GM19397 (cell line): ENCODE data around the gene TMEM244.
"Not testable (repeated sequence)": the region's sequence is repeated elsewhere in the genome, so short reads cannot be mapped to it uniquely, and the experiment has no call there.

ENCODE experiments used
- ATAC-seq: cut with Tn5 transposase; IDR thresholded peaks from one replicate; pipeline ENCODE4 v1.9.1; 2021; ENCODE audit warnings: mild to moderate bottlenecking, moderate library complexity; ENCODE audit not compliant: unreplicated experiment

Gene TMEM244

DNA sequence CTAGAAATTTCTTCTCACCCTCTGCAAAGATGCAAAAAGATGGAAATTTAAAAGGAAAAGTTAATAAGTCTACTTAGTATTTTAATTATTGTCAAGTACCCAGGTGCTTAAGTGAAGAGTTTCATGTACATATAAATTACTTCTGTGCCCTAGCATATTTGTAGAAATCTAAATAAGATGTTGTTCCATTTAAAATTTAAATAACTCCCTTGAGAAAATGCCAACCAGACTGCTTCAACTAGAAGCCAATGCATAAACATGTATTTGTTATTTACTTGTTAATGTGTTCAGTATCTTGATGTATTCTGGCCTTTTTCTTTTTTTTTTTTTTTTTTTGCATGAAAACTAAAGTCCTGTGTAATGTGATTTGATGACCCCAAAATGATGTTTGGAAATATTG is 6.3 kb upstream of the TMEM244 start:
- ATAC-seq = no peak

DNA sequence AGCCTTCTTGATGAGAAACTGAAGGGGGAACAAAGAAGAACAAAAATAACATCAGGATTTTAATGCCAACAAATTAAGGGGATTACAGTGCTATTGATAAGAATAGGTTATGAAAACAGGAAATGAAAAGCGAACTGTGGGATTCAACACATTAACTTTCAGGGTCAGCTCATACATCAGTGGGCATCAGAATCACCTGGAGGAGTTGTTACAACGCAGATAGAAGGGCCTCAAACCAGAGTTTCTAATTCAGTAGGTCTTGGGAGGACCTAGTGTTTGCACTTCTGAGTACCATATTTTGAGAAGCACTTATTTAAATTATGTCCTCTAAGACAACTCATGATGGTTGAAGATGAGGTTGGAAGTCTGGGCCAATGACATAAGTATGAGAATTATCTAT is 5.6 kb upstream of the TMEM244 start:
- no peak for ATAC-seq

DNA sequence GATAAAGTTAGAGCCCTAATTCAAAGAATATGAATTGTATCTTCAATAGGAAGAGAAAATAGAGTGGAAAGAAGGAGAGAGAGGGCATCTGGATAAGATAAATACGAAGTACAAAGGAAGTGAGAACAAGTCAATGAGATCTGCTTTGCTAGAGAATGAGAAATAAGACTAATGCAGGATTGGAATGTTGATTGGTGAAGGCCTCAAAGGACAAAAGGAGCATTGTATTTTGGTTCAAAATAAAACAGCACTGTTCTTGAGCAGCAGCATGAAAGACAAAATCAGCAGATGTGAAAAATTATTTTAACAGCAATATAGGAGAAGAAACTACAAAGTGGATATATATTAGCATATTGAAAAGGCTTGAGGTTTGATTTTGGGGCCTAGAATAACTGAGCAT is 5.1 kb upstream of the TMEM244 start:
- no peak for ATAC-seq

DNA sequence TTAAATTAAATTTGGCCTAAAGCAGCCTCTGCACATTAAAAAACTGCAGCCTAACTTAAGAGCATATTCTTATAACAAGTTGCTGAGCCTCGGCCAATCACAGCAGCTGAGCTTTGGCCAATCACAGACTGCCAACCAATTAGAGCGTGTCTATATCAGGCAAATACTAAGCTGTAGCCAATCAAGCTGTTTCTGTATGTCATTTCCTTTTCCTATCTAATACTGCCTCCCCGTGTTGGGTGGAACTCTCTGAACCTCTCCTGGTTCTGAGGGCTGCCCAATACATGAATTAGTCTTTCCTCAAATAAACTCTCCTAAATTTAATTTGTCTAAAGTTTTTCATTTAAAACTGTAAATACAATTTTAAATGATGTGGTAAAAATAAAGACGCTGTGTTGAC is 3.9 kb upstream of the TMEM244 start:
- ATAC-seq = no peak

DNA sequence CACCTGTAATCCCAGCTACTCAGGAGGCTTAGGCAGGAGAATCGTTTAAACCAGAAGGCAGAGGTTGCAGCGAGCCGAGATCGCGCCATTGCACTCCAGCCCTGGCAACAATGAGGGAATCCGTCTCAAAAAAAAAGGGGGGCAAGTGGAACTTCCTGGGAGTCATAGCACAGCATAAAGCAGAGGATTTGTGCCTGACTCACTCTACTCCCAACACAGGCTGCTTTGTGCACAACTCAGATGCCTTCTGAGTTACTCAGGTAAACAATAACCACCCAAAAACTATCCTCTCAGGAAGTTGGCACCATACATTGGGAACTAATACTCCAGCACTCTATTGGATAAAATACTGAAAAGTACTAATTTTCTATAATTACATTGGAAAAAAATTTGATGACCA is 2.5 kb upstream of the TMEM244 start:
- ATAC-seq = no peak

DNA sequence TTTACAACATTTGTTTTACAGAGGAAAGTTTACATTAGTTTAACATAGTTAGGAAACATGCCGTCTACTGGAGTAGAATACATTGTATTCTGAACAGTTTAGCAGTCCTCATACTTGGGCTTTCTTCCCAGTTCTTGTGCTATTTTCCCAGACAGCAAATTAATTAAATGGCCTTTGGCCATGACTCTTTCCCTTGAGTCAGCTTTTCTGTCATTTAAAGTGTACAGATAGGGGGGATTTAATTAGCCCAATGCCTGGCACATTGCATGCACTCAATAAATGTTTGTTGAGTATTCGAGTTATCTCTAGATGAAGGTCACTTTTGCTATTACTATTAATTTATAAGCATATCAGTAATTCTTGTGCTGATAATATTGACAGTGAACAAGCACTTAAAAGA is 1.6 kb downstream of the TMEM244 start:
- ATAC-seq = no peak

DNA sequence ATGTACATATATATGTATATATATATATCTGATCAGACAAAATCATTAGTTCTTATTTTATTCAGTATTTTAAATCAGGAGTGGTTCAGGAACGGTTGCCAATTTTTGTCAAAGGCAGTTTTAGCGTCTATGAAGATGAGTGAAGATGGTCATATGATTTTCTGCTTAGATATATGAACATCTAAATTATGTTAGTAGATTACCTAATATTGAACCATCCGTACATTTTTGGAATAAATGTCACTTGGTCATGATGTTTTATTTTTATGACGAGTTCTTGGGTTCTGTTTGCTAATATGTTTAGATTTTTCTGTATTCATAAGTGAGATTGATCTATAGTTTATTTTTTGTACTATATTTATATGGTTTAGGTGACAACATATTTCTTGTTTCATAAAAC is 3.3 kb downstream of the TMEM244 start:
- ATAC-seq = no peak

DNA sequence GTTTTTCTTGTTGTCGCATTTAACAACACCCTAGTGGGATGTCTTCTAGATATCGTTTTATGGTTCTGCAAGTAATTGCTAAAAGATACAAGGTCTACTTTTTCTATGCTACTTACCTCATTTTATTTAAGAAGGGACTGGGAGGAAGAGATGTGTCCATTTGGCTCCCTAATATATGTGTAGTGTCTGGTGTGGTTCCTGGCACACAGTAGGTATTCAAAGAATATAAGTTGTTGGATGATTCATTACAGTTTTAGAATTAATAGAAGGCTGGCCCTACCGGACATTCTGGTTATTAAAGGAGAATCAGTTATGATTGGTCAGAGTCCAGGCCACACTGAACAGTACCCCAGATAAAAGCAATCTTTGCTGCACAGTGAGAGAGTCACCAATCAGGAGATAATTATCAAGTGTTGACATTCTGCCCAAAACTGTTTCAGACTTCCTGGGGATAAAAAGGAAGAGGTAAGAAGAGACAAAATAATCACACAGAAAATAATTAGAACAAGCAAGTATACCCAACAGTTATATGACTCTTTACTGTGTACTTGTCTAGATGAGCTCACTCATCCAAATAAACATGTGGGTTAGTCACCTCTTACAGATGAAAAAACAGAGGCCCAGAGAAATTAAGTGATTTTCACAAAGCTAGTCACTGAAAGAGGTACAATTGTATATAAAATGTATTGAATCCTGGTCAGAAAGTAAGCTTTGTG is 7.0 kb downstream of the TMEM244 start:
- ATAC-seq = no peak

DNA sequence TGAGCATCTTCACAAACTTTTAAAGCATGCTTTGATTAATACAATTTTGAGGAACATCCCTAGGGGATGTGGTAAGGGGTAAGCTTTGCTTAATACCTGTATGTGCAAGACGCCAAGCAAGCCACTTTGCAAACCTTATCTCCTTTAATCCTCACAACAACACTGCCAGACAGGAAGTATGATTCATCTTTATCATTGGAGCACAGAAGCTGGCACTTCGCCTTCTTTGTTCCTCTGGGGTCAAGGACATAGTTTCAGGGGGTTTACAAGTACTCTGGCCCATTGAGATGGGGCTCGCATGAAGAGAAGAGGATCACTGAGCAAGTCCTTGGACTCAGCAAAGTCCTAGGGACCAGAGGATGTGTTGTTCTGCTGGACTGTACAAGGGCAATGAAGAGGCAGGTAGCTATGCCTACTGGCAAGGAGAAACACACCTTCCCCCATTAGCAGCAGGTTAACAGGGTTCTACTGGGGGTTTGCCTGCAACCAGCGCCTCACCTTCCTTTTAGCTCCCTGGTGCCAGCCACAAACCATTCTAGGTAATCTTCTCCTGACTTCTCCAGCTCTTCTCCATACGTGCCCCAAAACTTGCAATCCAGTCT is 8.8 kb downstream of the TMEM244 start:
- no peak for ATAC-seq

DNA sequence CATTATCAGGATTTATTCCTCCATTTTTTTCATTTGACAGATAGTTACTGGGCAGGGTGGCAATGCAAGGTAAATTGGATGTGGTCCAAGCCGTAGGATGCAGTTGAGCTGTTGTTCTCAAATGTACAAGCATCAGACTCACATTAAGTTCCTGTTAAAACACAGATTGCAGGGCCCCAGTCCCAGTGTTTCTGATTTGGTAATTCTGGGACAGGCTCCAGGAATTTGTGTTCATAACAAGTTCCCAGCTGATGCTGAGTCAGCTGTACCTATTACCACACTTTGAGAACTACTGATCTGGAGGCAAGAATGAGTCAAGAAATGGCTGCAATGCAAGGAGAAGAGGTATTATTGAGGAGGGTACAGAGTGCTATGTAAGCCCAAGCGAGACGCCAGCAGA is 11.7 kb downstream of the TMEM244 start:
- ATAC-seq = no peak

DNA sequence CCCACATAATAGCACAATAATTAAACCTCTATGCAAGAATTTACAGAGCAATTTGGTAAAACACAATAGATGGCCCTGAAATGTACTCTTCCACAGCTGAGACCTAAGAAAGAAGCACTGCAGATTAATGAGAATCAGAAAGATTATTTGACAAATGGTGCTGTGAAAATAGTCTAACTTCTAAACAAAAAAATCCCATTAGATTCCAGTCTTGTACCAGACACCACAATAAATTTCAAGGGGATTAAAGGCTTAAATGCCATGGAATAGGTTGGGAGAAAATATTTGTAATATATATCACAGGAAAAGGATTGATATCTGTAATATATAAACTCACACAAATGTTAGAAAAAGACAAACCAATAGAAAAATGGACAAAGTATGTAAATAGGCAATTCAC is 14.4 kb downstream of the TMEM244 start:
- ATAC-seq = no peak

DNA sequence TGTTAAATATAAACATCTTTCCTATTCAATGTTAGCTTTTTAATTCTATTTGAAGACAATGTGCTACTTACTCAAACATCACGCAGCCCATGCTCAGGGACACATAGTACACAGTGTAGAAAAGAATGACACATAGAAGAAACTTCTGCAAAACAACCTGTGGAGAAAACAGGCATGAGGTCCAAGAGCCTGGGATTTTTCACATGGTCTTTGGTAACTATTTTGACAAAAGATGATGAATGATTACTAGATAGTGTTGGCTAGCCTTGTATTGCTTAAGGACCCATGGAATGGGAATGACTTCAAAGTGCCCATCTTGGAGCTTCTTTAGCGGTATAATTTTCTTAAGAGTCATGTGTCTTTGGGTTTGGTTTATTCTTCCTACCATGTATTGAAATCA is 15.4 kb downstream of the TMEM244 start:
- ATAC-seq = no peak

DNA sequence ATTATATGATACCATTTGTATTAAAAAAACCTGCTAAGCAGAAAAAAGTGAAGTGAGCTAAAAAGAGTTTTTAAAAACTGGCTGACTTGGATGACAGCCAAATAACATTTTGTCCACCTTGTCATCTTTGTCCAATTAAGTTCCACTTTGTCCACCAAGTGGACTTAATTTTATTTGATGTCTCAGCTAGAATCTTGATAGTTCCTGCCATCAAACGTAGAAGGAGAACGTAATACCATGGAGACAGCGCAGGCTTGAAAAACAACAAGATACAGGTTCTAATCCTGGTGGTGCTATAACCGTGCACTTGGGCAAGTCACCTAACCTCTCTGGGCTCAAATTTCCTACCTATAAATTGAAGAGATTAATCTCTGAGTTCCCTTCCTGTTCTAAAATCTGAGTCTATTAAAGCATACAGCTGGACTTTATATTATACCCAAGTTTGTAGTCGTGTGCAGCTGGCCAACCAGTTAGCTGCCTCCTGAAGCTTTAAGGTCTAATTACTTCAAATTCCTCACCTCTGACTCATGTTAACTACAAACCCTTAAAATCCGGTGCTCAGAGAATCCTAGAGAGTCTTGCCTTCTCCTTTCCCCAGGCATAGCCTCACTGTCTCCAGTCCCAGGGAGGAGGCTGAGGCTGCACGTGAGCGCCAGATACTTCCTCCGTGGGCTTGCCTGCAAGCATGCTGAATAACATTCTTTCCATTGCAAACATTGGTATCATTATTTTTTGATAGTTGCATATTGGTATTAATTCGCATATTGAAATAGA is 16.8 kb downstream of the TMEM244 start:
- ATAC-seq = no peak

DNA sequence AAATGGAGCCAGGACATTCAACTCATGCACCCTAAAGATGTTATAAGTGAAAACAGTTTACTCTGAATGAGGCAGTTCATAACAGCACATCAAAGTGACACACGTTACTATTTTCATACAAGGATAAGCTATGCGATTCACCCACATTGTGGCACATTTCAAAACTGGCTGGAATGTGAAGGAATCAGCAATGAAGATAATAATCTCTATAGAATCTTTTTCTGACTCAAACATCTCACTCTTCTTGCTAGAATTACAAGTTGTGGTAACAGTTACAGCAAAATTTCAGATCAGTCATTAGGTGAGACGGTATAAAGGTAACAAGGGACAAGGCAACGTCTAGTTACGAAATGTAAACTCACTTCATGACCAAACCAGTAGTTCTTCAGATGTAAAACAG is 17.5 kb downstream of the TMEM244 start:
- ATAC-seq = no peak

DNA sequence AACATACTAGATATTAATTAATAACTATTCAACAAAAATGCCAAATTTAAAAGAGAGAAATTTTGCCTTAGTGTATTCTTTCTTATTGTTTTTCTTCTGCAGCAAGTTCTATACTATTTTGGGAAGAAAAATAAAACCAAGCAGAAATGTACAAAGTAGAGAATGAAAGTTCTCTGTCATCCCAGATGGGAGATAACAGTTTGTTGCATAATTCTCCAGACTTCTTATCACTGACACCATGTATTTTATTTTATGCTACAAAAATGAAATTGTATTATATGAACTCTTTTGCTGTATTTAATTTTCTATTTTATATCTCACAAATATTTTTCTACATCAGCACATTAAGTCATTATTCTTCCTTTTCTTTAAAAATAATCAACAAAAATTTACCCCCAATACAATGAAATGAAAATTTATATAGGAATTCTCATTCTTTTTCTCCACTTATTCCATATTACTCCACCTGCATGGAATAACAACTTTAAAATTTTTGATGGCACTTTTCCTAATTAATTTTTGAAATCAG is 18.2 kb downstream of the TMEM244 start:
- no peak for ATAC-seq

DNA sequence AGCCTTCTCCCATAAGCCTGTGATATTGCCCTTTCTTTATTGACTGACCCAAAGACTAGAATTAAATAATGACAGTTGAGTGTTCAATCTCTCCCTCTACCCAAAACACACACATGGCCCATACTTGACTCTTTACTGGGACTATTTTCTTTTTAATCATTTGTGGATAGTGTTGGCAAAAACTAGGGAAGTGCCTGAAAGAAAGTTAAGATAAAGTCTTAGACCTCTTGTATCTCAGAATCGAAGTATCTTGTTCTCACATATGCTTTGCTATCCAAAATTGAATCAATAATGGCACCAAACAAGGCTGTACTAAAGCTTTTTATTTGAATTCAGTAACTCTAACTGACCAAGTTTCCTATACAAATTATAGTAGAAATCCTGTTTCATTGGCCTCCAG is 19.0 kb downstream of the TMEM244 start:
- no peak for ATAC-seq

DNA sequence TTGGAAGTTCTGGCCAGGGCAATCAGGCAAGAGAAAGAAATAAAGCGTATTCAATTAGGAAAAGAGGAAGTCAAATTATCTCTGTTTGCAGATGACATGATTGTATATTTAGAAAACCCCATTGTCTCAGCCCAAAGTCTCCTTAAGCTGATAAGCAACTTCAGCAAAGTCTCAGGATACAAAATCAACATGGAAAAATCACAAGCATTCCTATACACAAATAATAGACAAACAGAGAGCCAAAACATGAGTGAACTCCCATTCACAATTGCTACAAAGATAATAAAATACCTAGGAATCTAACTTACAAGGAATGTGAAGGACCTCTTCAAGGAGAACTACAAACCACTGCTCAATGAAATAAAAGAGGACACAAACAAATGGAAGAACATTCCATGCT is 21.6 kb downstream of the TMEM244 start:
- not testable (repeated sequence) for ATAC-seq

DNA sequence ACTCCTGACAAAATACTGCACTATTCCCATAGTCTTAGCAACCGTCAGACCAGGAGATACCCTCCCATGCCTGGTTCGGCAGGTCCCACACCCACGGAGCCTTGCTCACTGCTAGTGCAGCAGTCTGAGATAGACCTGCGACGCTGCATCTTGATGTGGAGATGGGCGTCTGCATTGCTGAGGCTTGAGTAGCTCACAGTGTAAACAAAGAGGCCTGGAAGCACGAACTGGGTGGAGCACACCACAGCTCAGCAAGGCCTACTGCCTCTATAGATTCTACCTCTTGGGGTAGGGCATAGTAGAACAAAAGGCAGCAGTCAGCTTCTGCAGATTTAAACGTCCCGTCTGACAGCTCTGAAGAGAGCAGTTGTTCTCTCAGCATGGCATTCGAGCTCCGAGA is 25.4 kb downstream of the TMEM244 start:
- ATAC-seq = no peak

DNA sequence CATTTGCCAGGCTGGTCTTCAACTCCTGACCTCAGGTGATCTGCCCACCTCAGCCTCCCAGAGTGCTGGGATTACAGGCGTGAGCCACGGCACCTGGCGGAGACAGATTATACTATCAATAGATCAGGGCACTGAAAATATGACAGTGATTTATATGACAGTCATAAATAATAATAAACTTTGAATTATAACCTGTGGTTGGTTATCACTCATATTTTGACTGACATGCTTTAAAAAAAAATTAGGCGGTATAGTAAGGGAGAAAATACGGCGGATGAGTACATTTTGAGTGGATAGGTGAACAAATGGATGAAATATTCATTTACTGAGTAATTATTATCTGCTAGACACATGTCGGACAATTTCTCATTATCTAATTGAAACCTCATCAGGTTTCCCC is 28.8 kb downstream of the TMEM244 start:
- ATAC-seq = no peak

DNA sequence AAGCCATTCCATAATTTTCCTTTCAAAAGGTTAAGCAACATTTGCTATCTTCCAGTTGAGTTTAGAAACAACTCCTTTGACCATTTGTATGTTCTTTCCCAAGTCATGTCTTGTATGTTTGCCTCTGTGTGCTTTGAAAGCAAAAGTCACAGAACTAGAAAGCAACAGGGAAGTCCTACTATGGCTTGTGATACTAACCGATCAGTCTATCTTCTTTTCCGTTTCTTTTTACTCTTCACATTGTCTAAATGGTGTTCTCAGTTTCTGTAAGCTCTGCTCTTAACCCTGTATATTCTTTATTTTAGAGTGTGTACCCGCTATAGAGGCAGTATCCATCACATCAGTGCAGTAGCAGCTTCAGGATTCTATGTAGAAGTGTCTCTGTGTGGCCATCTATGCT is 32.9 kb downstream of the TMEM244 start:
- ATAC-seq = no peak

DNA sequence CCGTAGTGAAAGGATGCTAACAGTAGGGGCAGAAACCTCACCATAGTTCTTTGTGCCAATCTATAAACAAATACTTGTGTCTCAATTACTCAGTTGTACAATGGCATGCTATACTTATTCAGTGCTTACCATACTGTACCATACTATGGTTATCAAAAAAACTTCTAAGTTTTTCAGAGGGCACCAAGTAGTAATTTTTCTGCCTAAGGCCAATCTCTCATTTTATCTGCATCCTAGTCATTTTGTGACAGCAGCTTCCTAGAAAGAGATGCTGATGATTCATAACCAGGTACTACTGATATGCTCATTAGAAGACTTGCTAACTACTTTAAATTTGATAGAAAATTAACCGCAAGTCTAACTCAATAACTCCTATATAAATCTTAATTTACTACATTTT is 42.9 kb downstream of the TMEM244 start:
- ATAC-seq = no peak

DNA sequence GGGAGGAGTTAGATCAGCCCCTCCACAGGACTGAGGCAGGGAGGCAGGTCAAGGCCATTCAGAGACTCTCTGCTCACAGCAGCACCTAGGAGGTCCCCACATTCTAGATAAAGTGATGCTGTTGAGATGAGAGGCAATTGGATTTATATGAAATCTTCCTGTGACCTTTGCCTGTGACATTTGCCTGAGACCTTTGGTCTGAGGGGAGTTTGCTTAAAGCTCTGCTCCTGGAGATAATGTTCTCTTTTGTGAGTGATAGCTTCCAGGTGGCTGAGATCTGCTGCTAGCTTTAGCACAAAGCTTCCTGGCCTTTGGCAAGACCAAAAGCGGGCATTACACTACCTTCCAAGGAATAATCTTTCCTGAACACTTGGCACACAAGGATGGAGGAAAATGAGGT is 43.3 kb downstream of the TMEM244 start:
- ATAC-seq = no peak
